ENCODE measurements around the gene SMIM45.

Gene SMIM45

GRCh38 chr22:41915786-41916493, 36.0 kb upstream of the SMIM45 start:
- DNase-seq, result no peak

GRCh38 chr22:41916745-41917358, 35.1 kb upstream of the SMIM45 start:
- no peak for DNase-seq

GRCh38 chr22:41917375-41917902, 34.5 kb upstream of the SMIM45 start:
- no peak for DNase-seq

GRCh38 chr22:41917903-41918791, 33.8 kb upstream of the SMIM45 start:
- peak; percentile 81 to 82 for DNase-seq

- peak; percentile 79 to 87 for DNase-seq
Observed at GRCh38 chr22:41919357-41920224, 32.4 kb upstream of the SMIM45 start.

- DNase-seq, result no peak
Observed at GRCh38 chr22:41920271-41920976, 31.5 kb upstream of the SMIM45 start.

GRCh38 chr22:41922328-41922727, 29.6 kb upstream of the SMIM45 start:
- DNase-seq, result no peak

GRCh38 chr22:41922940-41923594, 28.9 kb upstream of the SMIM45 start:
- DNase-seq, result no peak

GRCh38 chr22:41923595-41924276, 28.2 kb upstream of the SMIM45 start:
- DNase-seq, result no peak

- DNase-seq, result peak; percentile 28 to 47
Observed at GRCh38 chr22:41925783-41926460, 26.0 kb upstream of the SMIM45 start.

- DNase-seq, result no peak
Observed at GRCh38 chr22:41927813-41928212, 24.1 kb upstream of the SMIM45 start.

- DNase-seq, result no peak
Observed at GRCh38 chr22:41928593-41929417, 23.1 kb upstream of the SMIM45 start.

GRCh38 chr22:41929418-41929810, 22.5 kb upstream of the SMIM45 start:
- DNase-seq, result no peak

GRCh38 chr22:41931701-41932269, 20.2 kb upstream of the SMIM45 start:
- no peak for DNase-seq

GRCh38 chr22:41932353-41932752, 19.6 kb upstream of the SMIM45 start:
- no peak for DNase-seq

GRCh38 chr22:41933411-41934177, 18.4 kb upstream of the SMIM45 start:
- no peak for DNase-seq

- DNase-seq, result no peak
Observed at GRCh38 chr22:41934284-41935014, 17.5 kb upstream of the SMIM45 start.

Data from inflammatory macrophage treated with lipopolysaccharide for 1 hour (primary cell).